ENCODE data around the gene ZNF692. TPM values are rescaled to one million over a fixed set of nuclear protein-coding genes. Genes with fewer than 3 reads are reported as not detected.

Gene ZNF692
- total and polyA plus RNA-seq, 2 donors (not counting 3 experiments of a cell fraction or from before 2014, with no cell fraction given), result 32.6 to 36.6 TPM

DNA sequence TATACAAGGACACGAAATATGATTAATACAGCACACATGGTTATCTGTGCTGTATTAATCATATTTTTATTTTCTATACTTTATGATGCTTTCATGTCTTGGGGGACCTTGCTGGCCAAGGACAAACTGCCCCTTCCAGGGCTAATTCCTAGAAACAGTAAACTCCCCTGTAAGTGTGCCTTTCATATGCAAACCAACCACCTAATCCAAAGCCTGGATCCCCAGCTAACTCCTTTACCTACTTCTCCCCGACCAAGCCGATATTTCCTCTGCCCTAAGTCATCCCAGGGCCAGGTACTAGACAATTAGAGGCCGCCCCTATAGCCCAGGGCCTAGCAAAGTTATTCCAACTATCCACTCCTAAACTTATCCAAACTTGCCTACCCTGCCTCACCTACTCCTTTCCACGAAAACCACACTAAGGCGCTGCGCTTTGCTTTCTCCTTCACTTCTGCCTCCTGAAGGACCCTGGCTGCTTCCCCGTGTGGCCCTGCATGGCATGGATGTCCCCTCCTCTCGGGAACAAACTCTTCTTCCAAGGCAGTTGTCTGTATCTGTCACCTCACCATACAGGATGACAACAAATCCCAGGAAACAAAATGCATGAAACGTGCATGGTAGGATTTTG is 43.4 kb downstream of the ZNF692 start:
- Histone ChIP-seq H3K79me2 (ENCODE audit: control insufficient read depth, insufficient read depth, low read length) (peaks cover 13% of the 10 kb centered on the region), H3K9me1 (replicated peaks; ENCODE audit: control insufficient read depth, extremely low read depth, insufficient read depth, low read length) (no peaks in the 10 kb centered on the region), H3K4me1 (ENCODE audit: control insufficient read depth, extremely low read depth, insufficient read depth, low read length) (no peaks in the 10 kb centered on the region), H3K27ac (ENCODE audit: insufficient read depth, low read depth, low read length) (no peak overlapping the region), H3K9ac (replicated peaks; ENCODE audit: extremely low read depth, insufficient read depth, low read length) (no peak overlapping the region), H4K20me1 (replicated peaks; ENCODE audit: control insufficient read depth, extremely low read depth, insufficient read depth, low read length) (no peaks in the 10 kb centered on the region), H3K36me3 (ENCODE audit: control insufficient read depth in 2 of 2, extremely low read depth in 1 of 2, insufficient read depth in 2 of 2, low read length in 2 of 2) (peaks cover 9 to 54% of the 10 kb centered on the region in 2 experiments), H3K4me3 (replicated peaks in 1 of 3; ENCODE audit: insufficient read depth in 1 of 3, low read depth in 1 of 3, low read length in 3 of 3) (no peak overlapping the region), H3K9me3 (replicated peaks; ENCODE audit: control insufficient read depth, insufficient read depth, low read length) (no peaks in the 10 kb centered on the region), H3K27me3 (ENCODE audit: control insufficient read depth in 2 of 2, insufficient read depth in 2 of 2, low read length in 2 of 2) (no peaks in the 10 kb centered on the region), H2AFZ (ENCODE audit: low read depth, low read length) (no peak overlapping the region), H3K4me2 (ENCODE audit: insufficient read depth, low read length) (no peak overlapping the region)
- CTCF ChIA-PET, result no interaction called here
- intact Hi-C loops (cut with micrococcal nuclease), result no loop called here
- no peak for FAIRE-seq
- POLR2A ChIA-PET, result no interaction called here
- no peak for DNase-seq (ENCODE audit: low read depth, low spot score)
- no peak for TF ChIP-seq POLR2AphosphoS5 (IDR thresholded peaks at IDR 0.05; ENCODE audit: insufficient read depth, low read depth, low read length)
- no peak for TF ChIP-seq FOS (IDR thresholded peaks at IDR 0.05; ENCODE audit: borderline replicate concordance, insufficient read depth, low read length)
- TF ChIP-seq POLR2A (IDR thresholded peaks at IDR 0.05; ENCODE audit: low read depth, low read length), result no peak
- no peak for TF ChIP-seq EZH2 (IDR thresholded peaks at IDR 0.05; ENCODE audit: borderline replicate concordance, low read depth, low read length, severe bottlenecking)
- no peak for TF ChIP-seq CTCF (IDR thresholded peaks at IDR 0.05; ENCODE audit: extremely low read depth in 1 of 2, insufficient read depth in 1 of 2, low read depth in 1 of 2, low read length in 2 of 2)
- TF ChIP-seq, protein P1, sequence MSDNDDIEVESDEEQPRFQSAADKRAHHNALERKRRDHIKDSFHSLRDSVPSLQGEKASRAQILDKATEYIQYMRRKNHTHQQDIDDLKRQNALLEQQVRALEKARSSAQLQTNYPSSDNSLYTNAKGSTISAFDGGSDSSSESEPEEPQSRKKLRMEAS (IDR thresholded peaks at IDR 0.05; ENCODE audit: insufficient read depth, insufficient read length), result no peak
- no peak for TF ChIP-seq MYC (IDR thresholded peaks at IDR 0.05; ENCODE audit: low read depth, low read length)
- no peak for TF ChIP-seq JUN (IDR thresholded peaks at IDR 0.05; ENCODE audit: borderline replicate concordance, insufficient read depth, insufficient read length, low read depth)
- no TSS peak for BruUV-seq (replicated peaks)
- dilution Hi-C loops (cut with MboI; ENCODE audit: extremely low pct_ligation_motif_present, low sequenced_read_pairs), result no loop called here
